Endodermal cell (in vitro differentiated cells): ENCODE results near the gene S1PR2. TPM values are rescaled to one million over a fixed set of nuclear protein-coding genes. Genes with fewer than 3 reads are reported as not detected.

ENCODE experiments used
- DNase-seq: peaks from one replicate; pipeline ENCODE4 v3.0.0-alpha.2; 2017
- H3K27ac ChIP-seq: 2 replicates; pipeline ENCODE4 v1.5.1; 2013; ENCODE audit warnings: mild to moderate bottlenecking, low read depth, low read length, moderate library complexity
- H3K27me3 ChIP-seq: 2 replicates; pipeline ENCODE4 v1.6.1; 2013; ENCODE audit warnings: mild to moderate bottlenecking, low read length, moderate library complexity; ENCODE audit not compliant: insufficient read depth, control insufficient read depth, poor library complexity, severe bottlenecking
- H3K36me3 ChIP-seq: 2 replicates; pipeline ENCODE4 v1.7.0; 2013; ENCODE audit warnings: mild to moderate bottlenecking, low read length, moderate library complexity; ENCODE audit not compliant: control insufficient read depth, insufficient read depth
- H3K4me1 ChIP-seq: one replicate; pipeline ENCODE4 v1.7.0; 2013; ENCODE audit warnings: low read length; ENCODE audit not compliant: control insufficient read depth, insufficient read depth
- H3K4me3 ChIP-seq: 2 replicates; pipeline ENCODE4 v1.5.1; 2013; ENCODE audit warnings: mild to moderate bottlenecking, low read length, moderate library complexity
- H3K9ac ChIP-seq: 2 replicates; pipeline ENCODE4 v1.6.1; 2013; ENCODE audit warnings: mild to moderate bottlenecking, low read length, moderate library complexity; ENCODE audit not compliant: poor library complexity, severe bottlenecking; ENCODE audit errors: extremely low read depth
- H3K9me3 ChIP-seq: 2 replicates; pipeline ENCODE4 v1.6.1; 2013; ENCODE audit warnings: mild to moderate bottlenecking, low read length, moderate library complexity; ENCODE audit not compliant: control insufficient read depth
- H3K27ac Mint-ChIP-seq: 2 replicates; pipeline ENCODE4 v1.8.0; 2020; ENCODE audit warnings: mixed read lengths
- H3K27me3 Mint-ChIP-seq: 2 replicates; pipeline ENCODE4 v1.8.0; 2021; ENCODE audit warnings: mild to moderate bottlenecking, mixed read lengths; ENCODE audit not compliant: insufficient read depth
- H3K36me3 Mint-ChIP-seq: 2 replicates; pipeline ENCODE4 v1.8.0; 2020; ENCODE audit warnings: low read depth, mixed read lengths
- H3K4me1 Mint-ChIP-seq: 2 replicates; pipeline ENCODE4 v1.8.0; 2020; ENCODE audit warnings: mixed read lengths
- H3K4me3 Mint-ChIP-seq: 2 replicates; pipeline ENCODE4 v1.8.0; 2020; ENCODE audit warnings: mild to moderate bottlenecking, moderate library complexity, mixed read lengths
- H3K9me3 Mint-ChIP-seq: 2 replicates; pipeline ENCODE4 v1.8.0; 2020; ENCODE audit warnings: mild to moderate bottlenecking, mixed read lengths
- WGBS, 2 experiments: methylation state at CpG; one replicate each; pipeline versions ENCODE4 v1.1.5 to v1.1.7; 2013; ENCODE audit warnings: missing lambda C conversion rate in 2 of 2, mixed read lengths in 1 of 2; ENCODE audit not compliant: insufficient coverage in 1 of 2, insufficient read length in 1 of 2; 5-methylcytosine and 5-hydroxymethylcytosine counted together
- total RNA-seq, 2 donors: library from RNA; stranded (reverse); fragmentation: NEBNext Ultra II Directional in 1 of 2; extraction: Animal tissue kit (Norgen Biotek cat#: 25700) in 1 of 2; gene quantifications; 2 replicates in 1 of 2; 3 replicates in 1 of 2; pipeline ENCODE4 v1.2.1, GENCODE V29; 2021
- TF ChIP-seq, protein P1 (sequence below): fragments of 200-600 bp; sonication (generic); conservative IDR thresholded peaks from 2 replicates; pipeline ENCODE4 v1.5.0; 2021; ENCODE audit warnings: antibody characterized with exemption, mild to moderate bottlenecking

Gene S1PR2
- total RNA-seq, 2 donors from 2014 or later = 11.0 to 16.4 TPM

GRCh38 chr19:10233946-10234345 lies 2.8 kb upstream of the S1PR2 start:
- Histone ChIP-seq H3K9ac (no peak overlapping the region), H3K36me3 (no peaks in the 10 kb centered on the region), H3K27me3 (no peaks in the 10 kb centered on the region), H3K4me1 (no peaks in the 10 kb centered on the region), H3K9me3 (no peaks in the 10 kb centered on the region), H3K4me3 (no peak overlapping the region), H3K27ac (no peak overlapping the region)
- Mint-ChIP-seq H3K27me3 (no peaks in the 10 kb centered on the region), H3K36me3 (no peaks in the 10 kb centered on the region), H3K27ac (no peak overlapping the region), H3K4me1 (peaks cover 2% of the 10 kb centered on the region), H3K4me3 (no peak overlapping the region), H3K9me3 (no peaks in the 10 kb centered on the region)
- DNase-seq = no peak
- WGBS, 2 experiments = 86 to 94% methylated on average over 2 to 4 of the region's 4 CpGs
- TF ChIP-seq, protein P1, sequence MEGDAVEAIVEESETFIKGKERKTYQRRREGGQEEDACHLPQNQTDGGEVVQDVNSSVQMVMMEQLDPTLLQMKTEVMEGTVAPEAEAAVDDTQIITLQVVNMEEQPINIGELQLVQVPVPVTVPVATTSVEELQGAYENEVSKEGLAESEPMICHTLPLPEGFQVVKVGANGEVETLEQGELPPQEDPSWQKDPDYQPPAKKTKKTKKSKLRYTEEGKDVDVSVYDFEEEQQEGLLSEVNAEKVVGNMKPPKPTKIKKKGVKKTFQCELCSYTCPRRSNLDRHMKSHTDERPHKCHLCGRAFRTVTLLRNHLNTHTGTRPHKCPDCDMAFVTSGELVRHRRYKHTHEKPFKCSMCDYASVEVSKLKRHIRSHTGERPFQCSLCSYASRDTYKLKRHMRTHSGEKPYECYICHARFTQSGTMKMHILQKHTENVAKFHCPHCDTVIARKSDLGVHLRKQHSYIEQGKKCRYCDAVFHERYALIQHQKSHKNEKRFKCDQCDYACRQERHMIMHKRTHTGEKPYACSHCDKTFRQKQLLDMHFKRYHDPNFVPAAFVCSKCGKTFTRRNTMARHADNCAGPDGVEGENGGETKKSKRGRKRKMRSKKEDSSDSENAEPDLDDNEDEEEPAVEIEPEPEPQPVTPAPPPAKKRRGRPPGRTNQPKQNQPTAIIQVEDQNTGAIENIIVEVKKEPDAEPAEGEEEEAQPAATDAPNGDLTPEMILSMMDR = no peak

DNA sequence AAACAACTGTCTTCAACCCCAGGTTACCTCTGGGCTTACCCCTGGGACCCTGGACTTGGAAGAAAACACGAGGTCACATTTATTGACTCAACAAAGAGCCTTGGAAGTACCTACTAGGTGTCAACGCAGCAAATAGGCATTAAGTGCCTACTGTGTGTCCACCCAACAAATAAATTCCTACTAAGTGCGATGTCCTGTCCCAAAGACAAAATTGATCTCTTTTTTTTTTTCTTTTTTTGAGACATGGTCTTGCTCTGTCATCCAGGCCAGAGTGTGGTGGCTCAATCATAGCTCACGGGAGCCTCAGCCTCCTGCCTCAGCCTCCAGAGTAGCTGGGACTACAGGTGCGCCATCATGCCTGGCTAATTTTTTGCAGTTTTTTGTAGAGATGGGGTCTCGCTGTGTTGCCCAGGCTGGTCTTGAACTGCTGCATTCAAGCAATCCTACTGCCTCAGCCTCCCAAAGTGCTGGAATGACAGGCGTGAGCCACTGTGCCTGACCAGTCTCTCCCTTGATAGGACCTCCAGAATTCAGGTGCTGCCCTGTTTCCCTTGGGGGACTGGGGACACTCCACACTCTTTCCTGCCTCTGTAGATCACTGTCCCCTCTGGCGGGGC lies 589 bp upstream of the S1PR2 start:
- Histone ChIP-seq H3K4me3 (peak overlapping the region; percentile 85), H3K9me3 (no peaks in the 10 kb centered on the region), H3K36me3 (no peaks in the 10 kb centered on the region), H3K9ac (peak overlapping the region; percentile 93), H3K4me1 (no peaks in the 10 kb centered on the region), H3K27ac (peak overlapping the region; percentile 26), H3K27me3 (no peaks in the 10 kb centered on the region)
- DNase-seq = no peak
- Mint-ChIP-seq H3K9me3 (no peaks in the 10 kb centered on the region), H3K27me3 (no peaks in the 10 kb centered on the region), H3K4me1 (peaks cover 2% of the 10 kb centered on the region), H3K4me3 (peak overlapping the region; percentile 67), H3K27ac (peak overlapping the region; percentile 90), H3K36me3 (no peaks in the 10 kb centered on the region)
- TF ChIP-seq, protein P1 = no peak
- WGBS, 2 experiments = 77% methylated on average over 8 of the region's 8 CpGs

DNA sequence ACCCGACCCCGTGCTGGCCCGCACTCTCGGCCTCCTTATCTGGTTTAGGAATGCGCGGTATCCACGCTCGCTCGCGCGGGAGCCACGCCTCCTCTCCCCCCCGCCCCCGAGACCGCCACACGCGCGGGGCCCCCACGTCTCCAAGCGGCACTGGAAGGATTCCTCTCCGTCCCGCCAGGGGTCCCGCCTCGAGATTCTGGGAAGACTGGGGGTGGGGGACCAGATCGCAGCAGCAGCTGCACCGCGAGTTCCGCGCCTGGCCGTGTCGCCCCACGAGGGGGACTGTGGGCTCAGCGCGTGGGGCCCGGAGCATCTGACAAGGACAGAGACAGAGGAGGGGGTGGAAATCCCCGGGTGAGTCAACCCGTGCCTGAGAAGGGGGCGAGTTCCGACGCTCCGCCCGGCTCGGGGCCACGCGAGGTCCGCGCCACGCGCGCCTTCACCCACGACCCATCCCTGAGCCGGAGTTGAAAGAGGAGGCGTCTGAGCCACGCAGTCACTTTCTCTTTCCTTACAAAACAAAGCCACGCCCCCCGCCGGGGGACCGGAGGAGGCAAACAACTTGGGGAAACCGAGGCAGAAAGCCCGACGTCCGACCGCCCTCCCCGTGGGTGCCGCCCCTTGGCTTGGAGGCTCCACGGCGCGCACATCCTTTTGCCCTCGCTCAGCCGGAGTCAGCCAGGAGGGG lies 814 bp downstream of the S1PR2 start:
- H3K4me1 Mint-ChIP-seq = no peaks in the 10 kb centered on the region
- TF ChIP-seq, protein P1 = peak; percentile 20
- no peaks in the 10 kb centered on the region for H3K9me3 Mint-ChIP-seq
- peak overlapping the region; percentile 93 for H3K9ac ChIP-seq
- peak overlapping the region; percentile 85 for H3K4me3 ChIP-seq
- WGBS, 2 experiments = 2% methylated on average over 10 to 69 of the region's 70 CpGs
- H3K36me3 ChIP-seq = no peaks in the 10 kb centered on the region
- H3K27me3 ChIP-seq = no peaks in the 10 kb centered on the region
- no peak for DNase-seq
- H3K4me3 Mint-ChIP-seq = peak overlapping the region; percentile 67
- no peaks in the 10 kb centered on the region for H3K36me3 Mint-ChIP-seq
- H3K27ac Mint-ChIP-seq = peak overlapping the region; percentile 30
- H3K27me3 Mint-ChIP-seq = no peaks in the 10 kb centered on the region
- H3K27ac ChIP-seq = peak overlapping the region; percentile 76
- no peaks in the 10 kb centered on the region for H3K9me3 ChIP-seq
- H3K4me1 ChIP-seq = no peaks in the 10 kb centered on the region
